Naive B cell (primary cell): Measurements from ENCODE around the gene TRIM16. TPM values are rescaled to one million over a fixed set of nuclear protein-coding genes. Genes with fewer than 3 reads are reported as not detected.
"Not testable (repeated sequence)": the region's sequence is repeated elsewhere in the genome, so short reads cannot be mapped to it uniquely, and the experiment has no call there.

Experiments used
- ATAC-seq, 2 donors: fragments of 150-1000 bp; cut with Tn5 transposase; 2 replicates each; pipeline ENCODE4 v1.10.0; 2021; ENCODE audit warnings: low read depth in 2 of 2, mild to moderate bottlenecking in 2 of 2, moderate library complexity in 2 of 2
- DNase-seq: peaks from one replicate; pipeline ENCODE4 v3.0.0; 2022
- H3K27ac Mint-ChIP-seq, 6 donors: one replicate each; pipeline ENCODE4 v1.8.0; 2020 to 2022; ENCODE audit warnings: mild to moderate bottlenecking in 6 of 6, mixed read lengths in 6 of 6, moderate library complexity in 5 of 6, inconsistent platforms in 2 of 6
- H3K27me3 Mint-ChIP-seq, 3 donors: one replicate each; pipeline ENCODE4 v1.8.0; 2021 to 2022; ENCODE audit warnings: mixed read lengths in 3 of 3, mild to moderate bottlenecking in 1 of 3
- H3K36me3 Mint-ChIP-seq, 2 donors: one replicate each; pipeline ENCODE4 v1.8.0; 2020 to 2022; ENCODE audit warnings: mixed read lengths in 2 of 2, inconsistent platforms in 1 of 2, mild to moderate bottlenecking in 1 of 2
- H3K4me1 Mint-ChIP-seq, 3 donors: one replicate each; pipeline ENCODE4 v1.8.0; 2020 to 2022; ENCODE audit warnings: mixed read lengths in 3 of 3, inconsistent platforms in 1 of 3, mild to moderate bottlenecking in 1 of 3, moderate library complexity in 1 of 3
- H3K4me3 Mint-ChIP-seq, 8 donors: one replicate each; pipeline ENCODE4 v1.8.0; 2020 to 2022; ENCODE audit warnings: mild to moderate bottlenecking in 8 of 8, mixed read lengths in 8 of 8, moderate library complexity in 8 of 8, inconsistent platforms in 2 of 8
- H3K9me3 Mint-ChIP-seq, 7 donors: one replicate each; pipeline ENCODE4 v1.8.0; 2020 to 2022; ENCODE audit warnings: mixed read lengths in 7 of 7, mild to moderate bottlenecking in 5 of 7, inconsistent platforms in 2 of 7, moderate library complexity in 1 of 7
- polyA plus RNA-seq, 6 donors: library from polyadenylated mRNA; unstranded; fragments of 300-500 nt; fragmentation: Illumina TruSeq; gene quantifications; one replicate each; pipeline ENCODE4 v1.2.3, GENCODE V29; 2021; ENCODE audit warnings: low read depth in 6 of 6

TRIM16 gene
- polyA plus RNA-seq, 6 donors from 2014 or later: 2.0 to 6.7 (median 4.3) TPM; not detected in 1

- no peak overlapping the region for H3K4me3 Mint-ChIP-seq
- no peaks in the 10 kb centered on the region for H3K9me3 Mint-ChIP-seq
- H3K27ac Mint-ChIP-seq: peak overlapping the region in 2 of 6 donors; percentile 36 to 42
- peaks cover 9 to 10% of the 10 kb centered on the region in 2 donors for H3K36me3 Mint-ChIP-seq
- DNase-seq (no peak), ATAC-seq (no peak)
- peaks cover 0 to 6% (median 6%) of the 10 kb centered on the region in 3 donors for H3K4me1 Mint-ChIP-seq
- H3K27me3 Mint-ChIP-seq: no peaks in the 10 kb centered on the region
Observed at GRCh38 chr17:15652960-15653359, 31.2 kb downstream of the TRIM16 start.

- Mint-ChIP-seq H3K27ac (peak overlapping the region in 3 of 6 donors; percentile 27 to 53 (median 47)), H3K36me3 (peaks cover 4 to 10% of the 10 kb centered on the region in 2 donors), H3K4me1 (peaks cover 0 to 6% (median 6%) of the 10 kb centered on the region in 3 donors), H3K27me3 (no peaks in the 10 kb centered on the region), H3K9me3 (no peaks in the 10 kb centered on the region), H3K4me3 (peak overlapping the region in 1 of 8 donors; percentile 82)
- no peak for DNase-seq
- no peak for ATAC-seq
Observed at GRCh38 chr17:15651583-15652110, 32.5 kb downstream of the TRIM16 start.

GRCh38 chr17:15650741-15651582 lies 33.1 kb downstream of the TRIM16 start:
- H3K4me1 Mint-ChIP-seq: peaks cover 0 to 6% (median 6%) of the 10 kb centered on the region in 3 donors
- H3K9me3 Mint-ChIP-seq: no peaks in the 10 kb centered on the region
- ATAC-seq (no peak), DNase-seq (no peak)
- no peaks in the 10 kb centered on the region for H3K27me3 Mint-ChIP-seq
- no peak overlapping the region for H3K4me3 Mint-ChIP-seq
- H3K36me3 Mint-ChIP-seq: peaks cover 1 to 10% of the 10 kb centered on the region in 2 donors
- peak overlapping the region in 1 of 6 donors; percentile 81 for H3K27ac Mint-ChIP-seq

DNA sequence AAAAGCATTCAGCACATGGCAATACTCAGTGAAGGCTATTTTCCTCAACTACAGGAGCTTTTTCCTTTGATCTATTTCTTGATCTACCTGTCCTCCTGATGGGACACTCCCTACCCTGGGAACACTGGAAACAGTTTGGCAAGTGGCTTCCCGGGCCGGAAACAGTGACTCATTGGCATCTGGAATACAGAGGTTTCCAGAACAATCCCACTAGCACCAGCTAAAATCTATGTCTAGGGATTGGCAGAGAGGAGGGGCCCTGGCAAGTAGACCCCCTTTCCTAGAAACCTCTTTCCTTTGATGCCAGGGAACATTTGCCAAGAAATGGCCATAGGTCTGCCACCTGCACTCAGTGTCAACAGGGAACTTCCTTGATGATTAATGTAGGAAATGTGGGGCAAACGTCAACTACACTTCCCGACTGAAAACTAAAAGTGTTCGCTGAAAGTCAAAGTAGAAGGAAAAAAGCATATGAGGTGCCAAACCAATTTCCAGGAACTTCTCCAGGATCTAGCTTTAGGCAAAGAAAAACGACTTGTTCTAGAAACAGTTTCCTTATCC lies 34.2 kb downstream of the TRIM16 start:
- peaks cover 0 to 6% (median 0%) of the 10 kb centered on the region in 3 donors for H3K4me1 Mint-ChIP-seq
- DNase-seq (no peak), ATAC-seq (no peak)
- H3K9me3 Mint-ChIP-seq: no peaks in the 10 kb centered on the region
- H3K27ac Mint-ChIP-seq: no peak overlapping the region
- H3K27me3 Mint-ChIP-seq: no peaks in the 10 kb centered on the region
- peaks cover 0 to 10% of the 10 kb centered on the region in 2 donors for H3K36me3 Mint-ChIP-seq
- no peak overlapping the region for H3K4me3 Mint-ChIP-seq

- Mint-ChIP-seq H3K4me3 (no peak overlapping the region), H3K4me1 (peaks cover 0 to 6% (median 0%) of the 10 kb centered on the region in 3 donors), H3K36me3 (peaks cover 0 to 6% of the 10 kb centered on the region in 2 donors), H3K27me3 (no peaks in the 10 kb centered on the region), H3K27ac (peak overlapping the region in 1 of 6 donors; percentile 90), H3K9me3 (no peaks in the 10 kb centered on the region)
- no peak for DNase-seq
- no peak for ATAC-seq
Observed at GRCh38 chr17:15648386-15648785, 35.7 kb downstream of the TRIM16 start.

- H3K36me3 Mint-ChIP-seq, H3K27me3 Mint-ChIP-seq, H3K9me3 Mint-ChIP-seq, ATAC-seq, H3K4me1 Mint-ChIP-seq, H3K4me3 Mint-ChIP-seq, DNase-seq: not testable (repeated sequence)
- H3K27ac Mint-ChIP-seq: peak overlapping the region in 1 of 6 donors; percentile 80
Observed at GRCh38 chr17:15645942-15646312, 38.2 kb downstream of the TRIM16 start.

DNA sequence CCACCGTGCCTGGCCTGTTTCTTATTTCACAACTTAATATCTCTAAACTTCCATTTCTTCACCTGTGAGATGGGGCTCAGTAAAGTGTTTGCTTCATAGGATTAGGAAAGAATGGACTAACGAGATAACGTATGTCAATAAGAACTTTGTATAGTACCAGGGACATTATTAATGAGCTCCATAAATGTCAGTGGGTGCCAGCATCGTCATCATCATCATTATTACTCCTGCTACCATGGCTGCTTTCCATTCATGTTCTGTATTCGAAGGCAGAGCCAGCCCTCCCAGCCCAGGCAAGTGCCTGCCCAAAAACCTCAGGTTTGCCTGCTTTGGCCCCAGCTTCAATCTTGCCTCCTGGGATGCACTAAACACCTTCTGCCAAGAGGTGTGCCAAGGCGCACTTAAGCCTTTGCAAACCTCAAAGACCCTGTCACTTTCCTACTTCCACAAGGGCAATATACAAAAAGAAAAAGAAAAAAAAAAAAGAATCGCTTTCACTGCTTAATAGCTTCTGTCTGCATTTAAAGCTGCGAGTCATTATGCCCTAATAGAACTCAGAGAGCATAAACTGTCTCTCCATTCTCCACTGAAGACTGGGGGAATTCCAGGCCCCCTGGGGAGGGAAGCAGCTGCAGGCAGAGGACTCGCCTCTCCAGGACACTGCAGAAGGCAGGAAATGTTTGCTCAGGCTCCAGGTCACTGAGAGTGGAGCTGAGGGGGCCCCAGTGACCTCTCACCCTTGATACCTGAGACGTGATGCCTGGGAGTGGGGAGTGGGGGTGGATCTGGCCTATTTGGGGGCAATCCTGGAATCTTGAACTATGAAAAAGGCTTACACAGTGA lies 38.8 kb downstream of the TRIM16 start:
- H3K4me1 Mint-ChIP-seq, H3K27me3 Mint-ChIP-seq, H3K4me3 Mint-ChIP-seq, H3K36me3 Mint-ChIP-seq, ATAC-seq, DNase-seq, H3K9me3 Mint-ChIP-seq: not testable (repeated sequence)
- peak overlapping the region in 1 of 6 donors; percentile 80 for H3K27ac Mint-ChIP-seq

DNA sequence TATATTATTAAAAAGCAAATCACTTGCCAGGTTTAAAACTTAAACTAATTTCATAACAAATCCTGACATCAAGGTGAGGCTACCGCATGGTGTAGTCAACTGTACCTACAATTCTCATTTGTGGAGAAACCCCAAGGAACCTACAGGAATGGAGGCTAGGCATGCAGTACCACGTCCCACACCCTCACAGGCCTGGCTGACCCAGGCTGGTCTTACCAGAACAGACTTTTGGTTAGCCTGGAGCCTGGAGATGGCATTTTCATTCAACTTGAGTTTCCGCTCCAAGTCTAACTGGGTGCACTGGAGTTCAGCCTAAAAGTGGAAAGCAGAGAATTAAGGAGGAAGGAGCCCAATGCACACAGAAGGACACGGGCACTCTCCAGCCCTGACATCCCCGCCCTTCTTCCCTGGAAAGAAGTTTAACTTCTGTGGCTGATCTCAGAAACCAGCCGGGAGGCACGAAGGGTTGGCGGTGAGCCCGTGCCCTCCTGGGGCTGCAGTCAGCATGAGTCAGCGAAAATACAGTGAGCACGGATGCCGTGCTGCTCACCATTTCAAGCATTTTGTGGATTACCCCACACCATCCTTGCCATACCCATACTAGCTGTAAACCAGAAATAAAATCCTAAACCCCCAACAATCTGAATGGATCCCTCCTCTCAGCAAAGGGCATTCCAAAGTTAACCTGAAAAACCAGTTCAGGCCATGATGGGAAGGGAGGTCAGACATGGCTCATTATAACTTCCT lies 41.4 kb downstream of the TRIM16 start:
- ATAC-seq, H3K4me1 Mint-ChIP-seq, DNase-seq: not testable (repeated sequence)

DNA sequence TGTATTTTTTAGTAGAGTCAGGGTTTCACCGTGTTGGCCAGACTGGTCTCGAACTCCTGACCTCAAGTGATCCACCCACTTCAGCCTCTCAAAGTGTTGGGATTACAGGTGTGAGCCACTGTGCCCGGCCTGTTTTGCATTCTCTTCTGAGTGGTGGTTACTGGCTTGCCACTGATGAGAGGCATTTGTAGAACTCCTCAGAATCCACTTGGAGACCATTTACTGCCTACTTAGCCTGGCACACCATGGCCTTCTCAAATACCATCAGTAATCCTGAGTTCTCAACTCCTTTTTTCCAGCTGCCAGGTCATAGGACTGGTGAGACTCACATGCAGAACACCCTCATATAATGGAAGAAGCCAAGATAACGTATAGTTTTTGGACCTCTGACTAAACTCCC lies 42.1 kb downstream of the TRIM16 start:
- H3K27me3 Mint-ChIP-seq, DNase-seq, H3K27ac Mint-ChIP-seq, H3K36me3 Mint-ChIP-seq, H3K4me3 Mint-ChIP-seq, H3K9me3 Mint-ChIP-seq, ATAC-seq, H3K4me1 Mint-ChIP-seq: not testable (repeated sequence)

More for the DNA sequence above, 41.4 kb downstream of the TRIM16 start:
- not testable (repeated sequence) for H3K4me3 Mint-ChIP-seq, H3K27me3 Mint-ChIP-seq, H3K27ac Mint-ChIP-seq, H3K9me3 Mint-ChIP-seq, H3K36me3 Mint-ChIP-seq

GRCh38 chr17:15630930-15631453 lies 53.1 kb downstream of the TRIM16 start:
- not testable (repeated sequence) for H3K9me3 Mint-ChIP-seq, H3K4me1 Mint-ChIP-seq, DNase-seq, H3K27ac Mint-ChIP-seq, H3K27me3 Mint-ChIP-seq, ATAC-seq, H3K4me3 Mint-ChIP-seq
- peaks cover 5 to 11% of the 10 kb centered on the region in 2 donors for H3K36me3 Mint-ChIP-seq

DNA sequence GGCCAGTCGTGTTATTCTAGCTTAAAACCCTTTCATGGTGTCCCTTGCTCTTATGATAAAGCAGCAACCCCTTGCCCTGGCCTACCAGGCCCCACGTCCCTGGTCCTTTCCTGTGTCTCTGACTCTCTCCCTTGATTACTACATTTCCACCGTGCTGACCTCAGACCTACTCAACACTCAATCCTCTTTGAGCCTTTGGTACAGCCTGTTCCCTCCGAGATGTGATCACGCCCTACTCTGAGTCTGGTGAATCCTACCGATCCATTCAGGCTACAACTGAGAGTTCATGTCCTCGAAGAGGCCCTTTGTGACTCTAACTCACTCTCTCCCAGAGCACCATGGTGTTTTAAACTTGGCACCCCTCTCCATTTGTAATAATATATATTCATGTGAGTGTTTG lies 54.1 kb downstream of the TRIM16 start:
- not testable (repeated sequence) for H3K9me3 Mint-ChIP-seq, H3K27ac Mint-ChIP-seq, H3K4me3 Mint-ChIP-seq, H3K27me3 Mint-ChIP-seq, ATAC-seq, DNase-seq, H3K4me1 Mint-ChIP-seq
- H3K36me3 Mint-ChIP-seq: peaks cover 5 to 11% of the 10 kb centered on the region in 2 donors

DNA sequence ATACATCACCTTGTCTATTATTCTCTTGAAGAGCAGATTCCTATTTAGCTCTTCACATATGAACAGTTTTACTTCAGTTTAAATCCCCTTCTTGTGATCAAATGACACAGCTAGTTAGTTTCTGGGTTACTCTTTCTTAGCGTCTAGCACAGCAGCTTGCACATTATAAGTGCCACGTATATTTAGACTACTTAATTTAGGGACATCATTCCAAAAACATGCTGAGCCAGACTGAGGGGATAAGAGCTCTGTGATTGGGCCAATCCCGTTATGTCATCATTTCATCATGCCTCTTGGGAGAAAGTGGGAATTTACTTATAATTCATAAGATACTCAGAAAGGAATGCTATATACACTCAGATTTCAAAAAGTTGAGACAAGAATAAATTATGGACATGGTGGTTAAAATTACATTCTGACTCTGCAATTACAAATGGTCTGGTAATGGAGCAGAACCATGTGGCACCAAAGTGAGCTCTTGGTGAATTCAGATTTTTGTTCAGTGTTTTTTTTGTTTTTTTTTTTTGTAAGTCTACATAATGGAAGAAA lies 60.4 kb downstream of the TRIM16 start:
- not testable (repeated sequence) for H3K36me3 Mint-ChIP-seq, H3K4me1 Mint-ChIP-seq, H3K27me3 Mint-ChIP-seq, DNase-seq, H3K4me3 Mint-ChIP-seq, ATAC-seq, H3K9me3 Mint-ChIP-seq, H3K27ac Mint-ChIP-seq
